NCI-H460 (cell line): ENCODE measurements around the gene TRAK2. TPM values are rescaled to one million over a fixed set of nuclear protein-coding genes. Genes with fewer than 3 reads are reported as not detected.
"Not testable (repeated sequence)": the region's sequence is repeated elsewhere in the genome, so short reads cannot be mapped to it uniquely, and the experiment has no call there.

Experiments
- DNase-seq: peaks from one replicate; pipeline ENCODE4 v3.0.0-alpha.2; 2016; ENCODE audit warnings: low read depth; ENCODE audit errors: extremely low read depth
- total RNA-seq: library from RNA; depleted of rRNA; stranded (reverse); fragments of >200 nt; shearing (Covaris generic); gene quantifications from 2 replicates; pipeline ENCODE4 v1.2.3, GENCODE V29; 2014

Gene TRAK2
- total RNA-seq, 1 experiment from 2014 or later, result 62.2 TPM

DNA sequence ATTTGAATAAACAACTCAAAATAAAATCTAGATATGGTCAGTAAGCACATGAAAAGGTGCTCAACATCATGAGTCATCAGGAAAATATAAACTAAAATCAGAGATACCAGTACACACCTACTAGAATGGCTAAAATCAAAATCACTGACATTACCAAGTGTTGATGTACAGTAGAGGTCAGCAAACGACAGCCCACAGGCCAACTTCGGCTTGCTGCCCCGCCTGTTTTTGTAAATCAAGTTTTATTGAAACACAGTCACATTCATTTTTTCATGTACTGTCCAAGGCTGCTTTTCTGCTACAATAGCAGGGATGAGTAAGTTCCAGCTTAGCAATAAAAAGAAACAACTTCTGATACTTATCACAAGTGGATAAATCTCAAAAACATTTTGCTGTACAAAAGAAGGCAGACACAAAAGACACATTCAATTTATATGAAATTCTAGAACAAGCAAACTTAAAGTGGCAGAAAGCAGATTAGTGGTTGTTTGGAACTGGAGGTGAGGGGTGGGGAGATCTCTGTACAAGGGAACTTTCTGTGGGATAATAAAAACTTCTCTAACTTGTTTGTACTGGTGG lies 32.1 kb downstream of the TRAK2 start:
- no peak for DNase-seq

DNA sequence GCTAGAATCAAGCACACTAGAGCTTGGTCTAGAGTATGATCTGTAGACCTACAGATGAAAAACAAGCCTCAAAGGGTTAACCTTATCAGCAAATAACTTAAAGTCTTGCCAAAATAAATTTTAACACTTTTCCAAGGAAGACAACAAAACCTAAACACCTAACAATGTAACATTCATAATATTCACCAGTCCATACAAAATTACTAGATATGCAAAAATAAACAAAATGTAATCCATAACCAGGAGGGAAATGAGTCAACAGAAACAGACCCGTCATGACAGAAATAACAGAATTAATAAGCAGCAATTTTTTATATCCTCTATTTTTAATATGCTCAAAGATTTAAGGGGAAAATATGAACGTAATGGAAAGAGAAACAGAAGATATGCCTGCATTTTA lies 36.1 kb downstream of the TRAK2 start:
- no peak for DNase-seq

DNA sequence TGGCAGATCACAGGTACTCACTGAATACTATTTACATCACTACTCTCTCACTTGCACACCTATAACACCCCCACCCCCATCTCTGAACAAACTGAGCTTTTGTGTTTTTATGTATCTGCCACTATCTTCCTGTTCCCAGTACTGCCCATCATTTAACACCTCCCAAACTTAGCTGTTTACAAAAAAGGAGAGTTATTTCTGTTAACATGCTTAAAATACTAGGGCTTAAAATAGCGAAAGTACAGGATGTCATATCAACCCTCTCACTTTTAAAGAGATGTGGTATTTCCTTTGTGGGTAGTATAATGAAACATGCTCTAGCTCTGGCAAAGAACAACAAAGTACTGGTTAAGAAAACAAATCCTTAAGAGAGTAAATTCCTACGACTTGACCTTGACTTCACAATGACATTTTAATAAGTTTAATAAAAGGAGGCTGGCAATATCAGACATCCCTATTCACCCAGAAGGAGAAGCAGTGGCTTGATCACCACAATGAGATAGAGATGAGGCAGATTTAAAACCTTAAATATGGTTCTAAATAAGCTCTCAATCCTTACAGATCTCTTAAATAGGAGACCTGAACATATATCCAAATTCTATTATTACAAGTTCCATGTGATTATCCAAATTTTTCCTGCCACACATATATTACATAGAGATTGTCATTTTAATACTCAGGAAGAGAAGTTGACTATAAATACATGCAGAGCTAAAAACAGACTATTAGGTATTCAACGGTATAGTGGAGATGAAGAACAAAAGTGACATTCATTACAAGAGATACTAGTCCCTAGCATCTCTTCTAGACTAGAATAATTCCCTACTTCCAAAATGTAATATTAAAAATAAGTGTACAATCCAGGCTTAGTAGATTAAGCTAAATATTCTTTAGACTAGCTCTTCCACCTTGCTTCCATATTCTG lies 36.9 kb downstream of the TRAK2 start:
- no peak for DNase-seq

DNA sequence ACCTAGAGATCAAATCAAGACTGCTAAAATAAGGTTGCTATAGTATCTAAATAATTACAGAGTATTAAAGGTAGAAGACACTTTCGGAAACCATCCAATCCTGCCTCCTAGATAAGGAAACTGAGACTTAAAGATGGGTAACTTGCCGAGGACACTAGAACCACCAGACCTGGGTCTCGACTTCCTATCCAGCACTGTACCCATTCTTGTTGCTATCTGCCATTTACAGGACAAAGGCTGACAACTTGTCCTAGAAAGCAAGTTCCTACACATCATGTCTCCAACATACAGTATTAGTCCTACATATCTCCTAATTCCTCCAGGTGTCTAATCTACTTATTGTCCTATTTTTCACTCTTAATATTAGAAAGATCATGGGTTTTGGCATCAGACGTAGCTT lies 37.7 kb downstream of the TRAK2 start:
- no peak for DNase-seq

DNA sequence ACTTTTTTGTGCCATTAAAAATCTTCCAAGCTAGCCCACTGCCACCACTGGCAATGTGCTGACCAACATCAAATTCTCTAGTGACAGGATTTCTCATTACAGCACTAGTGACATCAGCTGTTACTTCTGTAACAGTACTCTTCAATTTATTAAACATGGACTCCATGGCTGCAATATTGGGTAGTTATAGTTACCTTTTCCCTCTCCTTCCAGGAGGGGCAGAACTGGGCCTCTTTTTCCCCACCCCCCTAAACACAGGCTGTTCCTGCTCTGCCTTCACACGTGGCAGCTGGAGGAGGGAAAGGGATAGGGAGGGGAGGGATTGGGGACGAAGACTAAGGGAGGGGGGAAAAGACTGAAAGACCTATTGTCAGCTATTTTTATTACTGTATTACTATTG lies 38.1 kb downstream of the TRAK2 start:
- no peak for DNase-seq

DNA sequence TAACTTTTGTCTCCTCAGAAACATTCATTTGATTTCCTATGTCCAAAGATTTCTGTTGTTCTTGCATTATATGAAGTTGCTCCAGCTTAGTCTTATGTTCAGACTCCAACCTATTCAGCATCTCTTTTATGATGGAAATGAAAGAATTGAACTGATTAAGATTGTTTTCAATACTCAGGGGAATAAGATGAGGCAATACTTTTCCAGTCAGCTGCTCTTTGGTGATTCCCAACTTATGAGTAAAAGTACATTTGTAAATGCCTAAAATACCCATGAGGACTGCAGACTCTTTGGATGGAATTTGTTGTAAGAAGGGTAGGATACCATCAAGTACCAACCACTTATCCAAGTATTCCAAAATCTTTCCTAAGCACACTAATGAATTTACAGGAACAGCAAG lies 39.8 kb downstream of the TRAK2 start:
- DNase-seq, result no peak

DNA sequence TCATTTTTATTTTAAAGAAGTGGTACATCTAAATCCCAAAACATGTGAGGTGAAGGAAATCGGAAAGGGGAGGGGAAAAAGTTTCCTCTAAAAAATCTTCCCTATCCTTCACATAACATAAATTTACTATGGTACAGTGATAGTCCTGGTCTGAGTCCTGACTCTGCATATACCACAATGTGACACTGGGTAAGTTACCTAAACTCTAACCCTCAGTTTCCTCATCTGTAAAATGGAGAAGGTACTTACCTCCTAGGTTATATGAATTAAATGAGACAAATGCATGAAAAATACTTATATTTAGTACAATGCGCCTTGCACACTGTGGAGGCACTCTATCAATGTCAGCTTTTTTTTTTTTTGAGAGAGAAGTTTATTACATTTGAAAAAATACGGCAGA lies 42.3 kb downstream of the TRAK2 start:
- DNase-seq, result no peak

DNA sequence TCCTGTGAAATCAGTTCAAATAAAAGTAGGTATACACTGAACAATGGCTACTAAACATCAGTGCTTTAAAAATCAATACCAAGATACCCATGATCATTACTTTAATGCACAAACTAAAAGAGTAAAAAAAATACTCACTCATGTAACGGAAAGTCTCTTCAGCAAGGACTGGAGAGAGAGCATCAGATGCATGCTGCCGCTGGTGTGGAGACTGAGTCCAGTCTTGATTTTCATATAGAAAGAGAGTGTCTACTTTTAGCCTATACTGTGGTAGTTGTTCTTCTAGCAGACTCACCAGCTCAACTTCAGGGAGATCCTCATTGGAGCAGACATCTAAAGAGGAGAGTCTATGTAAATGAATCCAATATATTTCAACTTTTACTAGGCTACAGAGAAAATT lies 44.0 kb downstream of the TRAK2 start:
- peak; percentile 84 for DNase-seq

DNA sequence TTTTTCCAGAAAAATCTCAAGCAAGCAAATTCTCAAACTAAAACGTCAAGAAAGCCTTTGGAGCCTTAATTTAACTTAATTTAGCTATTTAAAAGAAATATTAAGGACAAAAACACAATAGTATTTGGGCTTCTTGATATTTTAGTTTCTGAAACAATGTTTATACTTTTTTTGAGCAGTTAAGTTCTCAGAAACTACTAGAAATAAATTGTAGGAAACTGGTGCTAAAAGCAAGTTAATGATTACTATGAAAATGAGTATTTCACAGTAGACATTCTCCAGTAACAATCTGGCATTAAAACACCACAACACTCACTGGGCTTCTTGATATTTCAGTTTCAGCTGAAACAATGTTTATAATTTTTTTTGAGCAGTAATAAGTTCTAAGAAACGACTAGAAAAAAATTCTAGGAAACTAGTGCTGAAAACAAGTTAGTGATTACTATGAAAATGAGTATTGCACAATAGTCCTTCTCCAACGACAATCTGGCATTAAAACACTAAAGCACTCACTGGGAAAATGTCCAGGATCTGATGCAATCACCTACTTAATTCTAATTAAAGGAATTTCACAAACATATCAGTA lies 45.1 kb downstream of the TRAK2 start:
- peak; percentile 79 for DNase-seq

DNA sequence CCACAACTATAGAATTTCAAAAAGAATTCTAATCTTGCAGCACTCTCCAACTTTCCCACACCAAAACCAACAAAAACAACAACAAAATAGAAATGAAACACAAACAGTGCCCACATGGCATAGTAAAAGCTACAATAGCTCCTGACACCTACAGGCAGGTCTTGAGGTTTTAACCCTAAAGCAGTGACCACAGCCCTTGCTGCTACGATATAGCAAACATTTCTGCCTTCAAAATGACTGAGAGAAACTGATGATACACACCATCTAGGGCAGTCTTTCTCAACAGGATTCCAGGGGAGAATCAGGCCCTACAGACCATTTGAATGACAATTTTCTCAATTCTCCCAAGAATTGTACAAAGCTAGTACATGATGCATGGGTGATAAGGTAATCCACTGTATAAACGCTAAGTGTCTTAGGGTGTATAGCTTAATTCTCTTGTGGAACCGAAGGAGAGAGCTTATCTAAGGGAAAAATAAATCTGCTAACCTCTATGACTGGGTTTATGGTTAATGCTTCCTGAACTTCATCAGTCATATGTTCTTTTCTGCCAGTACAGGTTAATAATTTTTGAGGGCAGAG lies 46.5 kb downstream of the TRAK2 start:
- DNase-seq, result no peak

DNA sequence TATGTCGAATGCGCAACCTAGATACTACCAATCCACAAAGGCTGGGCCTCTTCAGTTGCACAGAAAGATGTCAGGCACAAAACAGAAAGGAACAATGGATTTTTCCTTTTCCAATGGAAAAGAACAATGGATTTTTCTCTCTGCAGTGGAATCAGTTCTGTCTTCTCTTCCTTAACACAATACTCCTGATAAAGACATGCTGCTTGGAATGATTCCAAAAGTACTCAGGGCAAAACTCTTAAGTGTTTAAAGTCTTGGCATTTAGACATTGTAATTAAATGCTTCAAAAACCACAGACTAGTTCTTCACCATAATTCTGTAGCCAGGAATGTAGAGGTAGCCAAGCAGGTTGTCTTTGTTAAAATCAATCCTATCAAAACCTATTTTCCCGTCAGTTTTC lies 47.4 kb downstream of the TRAK2 start:
- no peak for DNase-seq

DNA sequence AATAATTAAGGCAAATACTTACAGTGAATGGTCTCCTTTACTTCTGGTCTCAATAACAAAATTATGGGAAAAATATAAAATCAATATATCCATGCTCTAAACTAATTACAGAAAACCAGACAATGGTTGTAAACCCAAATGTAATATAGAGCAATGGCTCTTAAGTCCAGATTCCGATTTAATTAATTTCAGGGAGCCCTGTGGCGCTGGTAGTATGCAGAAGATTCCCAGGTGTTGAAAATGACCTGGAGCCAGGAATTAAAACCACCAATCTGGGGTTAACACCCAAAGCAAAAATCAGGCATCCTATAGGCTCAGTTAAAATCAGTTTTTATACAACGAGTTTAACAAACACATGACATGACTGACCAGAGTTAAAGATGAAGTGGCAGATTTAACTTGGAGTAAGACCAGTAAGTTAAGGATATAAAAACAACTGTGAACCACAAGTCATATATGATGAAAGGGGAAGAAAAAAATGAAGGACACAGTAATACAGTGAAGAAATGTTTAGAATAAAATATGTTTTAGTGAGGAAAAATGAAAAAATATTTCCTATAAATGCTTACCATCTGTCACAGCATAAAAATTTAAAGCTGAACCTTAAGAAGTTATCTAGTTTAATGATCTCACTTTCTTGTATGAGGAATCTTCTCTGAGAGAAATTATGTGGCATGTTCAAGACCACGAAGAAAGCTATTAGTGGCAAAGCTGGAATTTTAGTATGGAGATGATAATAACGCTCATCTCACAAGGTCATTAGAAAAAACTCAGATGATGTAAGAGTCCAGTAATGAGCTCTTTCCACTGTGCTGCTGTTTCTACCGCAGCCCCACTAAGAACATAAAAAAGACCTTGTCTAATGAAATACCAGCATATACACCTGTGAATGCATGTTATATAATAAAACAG lies 48.4 kb downstream of the TRAK2 start:
- DNase-seq, result peak; percentile 90

DNA sequence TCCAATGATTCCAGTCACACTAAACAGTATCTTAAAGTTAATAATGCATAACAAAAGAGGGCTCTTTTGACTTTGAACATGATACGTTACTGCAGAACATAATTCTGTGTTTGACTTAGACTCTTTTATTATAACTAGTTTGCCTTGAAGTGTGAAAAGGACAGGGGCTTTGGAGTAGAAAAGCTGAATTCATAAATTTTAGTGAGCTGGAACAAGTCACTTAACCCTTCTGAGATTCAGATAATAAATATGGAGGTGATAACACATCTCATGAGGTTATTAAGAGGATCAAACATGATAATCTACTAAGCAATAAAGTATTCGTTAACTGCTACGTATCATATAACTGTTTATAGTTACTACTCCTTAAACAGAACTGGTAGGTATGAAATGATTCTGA lies 49.4 kb downstream of the TRAK2 start:
- DNase-seq, result no peak

DNA sequence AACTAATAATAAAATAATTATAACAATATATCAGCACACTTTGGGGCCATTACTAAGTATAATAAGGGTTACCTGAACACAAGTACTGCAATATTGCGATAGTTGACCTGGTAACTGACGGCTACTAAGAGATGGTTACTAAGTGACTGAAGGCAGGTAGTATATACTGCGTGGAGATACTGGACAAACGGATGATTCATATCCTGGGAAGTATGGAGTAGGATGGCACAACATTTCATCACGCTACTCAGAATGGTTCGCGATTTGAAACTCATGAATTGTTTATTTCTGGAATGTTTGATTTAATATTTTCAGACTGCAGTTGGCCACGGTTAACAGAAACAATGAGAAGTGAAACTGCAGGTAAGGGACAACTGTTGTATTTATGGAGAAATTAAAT lies 54.7 kb downstream of the TRAK2 start:
- no peak for DNase-seq

DNA sequence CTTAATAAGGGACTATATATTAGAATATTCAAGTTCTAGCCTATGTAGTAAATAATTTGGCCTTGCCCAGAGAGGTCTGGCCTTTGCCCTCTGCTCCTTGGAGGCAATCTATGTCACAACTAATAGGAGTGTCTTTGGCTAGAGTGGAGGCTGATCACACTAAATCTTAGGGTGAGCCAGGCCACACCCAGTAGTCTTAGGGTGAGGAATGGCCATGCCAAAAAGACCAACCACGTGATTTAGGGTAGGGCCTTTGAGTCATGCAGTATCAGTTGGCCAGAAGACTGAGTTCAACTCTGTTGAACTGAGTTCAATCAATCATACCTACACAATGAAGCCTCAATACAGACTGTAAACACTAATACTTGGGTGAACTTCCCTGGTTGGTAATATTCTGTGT lies 68.1 kb downstream of the TRAK2 start:
- no peak for DNase-seq

DNA sequence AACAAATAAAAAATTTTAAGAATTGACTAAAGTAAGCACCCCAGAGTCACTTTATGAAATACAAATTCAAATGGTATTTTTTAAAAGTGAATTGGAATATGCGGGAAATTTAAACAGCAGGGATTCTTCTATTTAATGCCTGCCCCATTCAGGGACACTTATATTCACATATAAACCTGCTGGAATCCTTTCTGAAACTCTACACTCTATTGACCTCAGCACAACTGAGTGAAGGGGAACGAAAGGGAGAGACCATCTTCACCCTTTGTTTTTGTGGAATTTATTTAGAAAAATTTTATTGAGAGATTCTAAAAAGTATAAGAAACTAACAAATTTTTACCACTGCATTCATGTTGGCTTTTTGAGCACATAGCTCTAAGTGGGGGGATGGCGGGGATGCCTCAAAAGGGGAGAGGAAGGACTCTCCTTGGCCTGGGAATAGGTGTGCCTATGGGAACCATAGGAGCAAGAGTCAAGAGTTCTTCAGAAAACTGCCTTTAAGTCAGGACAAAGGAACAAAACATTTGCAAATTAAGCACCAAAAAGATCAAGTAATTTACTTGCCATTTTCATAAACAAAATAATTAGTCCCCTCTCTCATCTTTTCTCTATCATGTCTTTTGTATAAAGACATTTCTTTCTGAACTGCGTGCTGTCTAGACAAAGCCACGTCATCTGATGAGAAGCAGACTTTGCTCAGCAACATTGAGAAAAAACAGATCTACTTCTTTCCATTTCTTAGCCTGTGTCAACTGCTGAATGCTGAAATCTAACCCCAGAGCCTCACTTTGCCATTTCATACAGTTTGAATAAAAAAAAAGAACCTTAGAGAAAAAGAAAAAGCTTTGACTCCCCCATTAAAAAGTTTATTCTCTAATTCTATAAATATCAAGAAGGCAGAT lies 72.5 kb downstream of the TRAK2 start:
- DNase-seq, result no peak

DNA sequence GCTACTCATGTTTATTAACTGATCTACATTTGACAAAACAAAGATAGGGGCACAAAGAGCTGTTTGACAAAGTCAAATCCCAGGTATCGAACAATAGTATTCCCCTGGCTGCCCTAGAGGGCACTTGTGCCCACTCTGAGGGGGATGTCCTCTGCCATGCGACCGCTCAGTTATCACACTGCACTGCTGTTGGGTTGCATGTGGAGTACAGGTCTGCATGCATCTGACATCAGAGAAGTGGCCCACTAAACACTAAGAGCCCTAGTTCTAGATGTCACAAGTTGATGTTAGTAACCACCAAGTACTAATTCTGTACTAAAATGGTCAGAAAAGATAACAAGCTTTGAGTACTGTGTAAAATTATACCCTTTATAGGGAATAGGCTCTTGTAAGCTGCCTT lies 74.0 kb downstream of the TRAK2 start:
- no peak for DNase-seq

DNA sequence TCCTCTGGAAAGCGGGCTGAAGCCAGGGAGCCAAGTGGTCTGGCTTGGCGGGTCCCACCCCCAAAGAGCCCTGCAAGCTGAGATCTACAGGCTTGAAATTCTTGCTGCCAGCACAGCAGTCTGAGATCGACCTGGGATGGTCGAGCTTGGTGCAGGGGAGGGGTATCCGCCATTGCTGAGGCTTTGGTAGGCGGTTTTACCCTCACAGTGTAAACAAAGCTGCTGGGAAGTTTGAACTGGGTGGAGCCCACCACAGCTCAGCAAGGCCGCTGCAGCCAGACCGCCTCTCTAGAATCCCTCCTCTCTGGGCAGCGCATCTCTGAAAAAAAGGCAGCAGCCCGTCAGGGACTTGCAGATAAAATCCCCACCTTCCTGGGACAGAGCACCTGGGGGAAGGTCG lies 81.5 kb downstream of the TRAK2 start:
- no peak for DNase-seq

DNA sequence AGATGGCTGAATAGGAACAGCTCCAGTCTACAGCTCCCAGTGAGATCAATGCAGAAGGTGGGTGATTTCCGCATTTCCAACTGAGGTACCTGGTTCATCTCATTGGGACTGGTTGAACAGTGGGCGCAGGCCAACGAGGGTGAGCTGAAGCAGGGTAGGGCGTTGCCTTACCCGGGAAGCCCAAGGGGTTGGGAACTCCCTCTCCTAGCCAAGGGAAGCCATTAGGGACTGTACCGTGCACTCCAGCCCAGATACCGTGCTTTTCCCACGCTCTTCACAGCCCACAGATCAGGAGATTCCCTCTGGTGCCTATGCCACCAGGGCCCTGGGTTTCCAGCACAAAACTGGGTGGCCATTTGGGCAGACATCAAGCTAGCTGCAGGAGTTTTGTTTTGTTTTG lies 81.9 kb downstream of the TRAK2 start:
- not testable (repeated sequence) for DNase-seq

DNA sequence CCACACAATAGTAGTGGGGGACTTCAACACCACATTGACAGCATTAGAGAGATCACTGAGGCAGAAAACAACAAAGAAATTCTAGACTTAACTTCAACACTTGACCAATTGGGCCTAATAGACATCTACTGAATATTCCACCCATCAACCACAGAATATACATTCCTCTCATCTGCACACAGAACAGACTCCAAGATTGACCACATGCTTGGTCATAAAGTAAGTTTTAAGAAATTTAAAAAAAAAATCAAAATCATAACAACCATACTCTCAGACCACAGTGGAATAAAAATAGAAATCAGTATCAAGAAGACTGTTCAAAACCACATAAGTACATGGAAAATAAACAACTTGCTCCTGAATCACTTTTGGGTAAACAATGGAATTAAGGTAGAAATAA lies 85.1 kb downstream of the TRAK2 start:
- DNase-seq, result no peak
